Natural killer cell (primary cell): ENCODE data around the gene GPC1. TPM values are rescaled to one million over a fixed set of nuclear protein-coding genes. Genes with fewer than 3 reads are reported as not detected.

Source experiments
- ATAC-seq, 3 donors: fragments of 150-1000 bp in 2 of 3; fragments of 200-7000 bp in 1 of 3; cut with Tn5 transposase; 1 replicate in 1 of 3; 2 replicates in 2 of 3; pipeline ENCODE4 v1.10.0; 2021; ENCODE audit warnings: mild to moderate bottlenecking in 2 of 3, moderate library complexity in 2 of 3
- DNase-seq, 2 donors: peaks; one replicate each; pipeline versions ENCODE4 v3.0.0 to v3.0.0-alpha.2; 2013 to 2021; ENCODE audit warnings: mixed read lengths in 1 of 2
- H3K27ac ChIP-seq: one replicate; pipeline ENCODE4 v1.5.1; 2013; ENCODE audit warnings: mild to moderate bottlenecking, low read length
- H3K27me3 ChIP-seq: one replicate; pipeline ENCODE4 v1.6.1; 2013; ENCODE audit warnings: low read length; ENCODE audit not compliant: control insufficient read depth, insufficient read depth
- H3K36me3 ChIP-seq: one replicate; pipeline ENCODE4 v1.6.1; 2013; ENCODE audit warnings: low read length; ENCODE audit not compliant: control insufficient read depth, insufficient read depth
- H3K4me1 ChIP-seq: one replicate; pipeline ENCODE4 v1.6.1; 2013; ENCODE audit warnings: low read length; ENCODE audit not compliant: control insufficient read depth, insufficient read depth
- H3K4me3 ChIP-seq: one replicate; pipeline ENCODE4 v1.5.1; 2013; ENCODE audit warnings: low read length
- H3K9me3 ChIP-seq: one replicate; pipeline ENCODE4 v1.6.1; 2013; ENCODE audit warnings: low read length; ENCODE audit not compliant: control insufficient read depth, insufficient read depth
- H3K27ac Mint-ChIP-seq, 2 donors: one replicate each; pipeline ENCODE4 v1.8.0; 2022; ENCODE audit warnings: mild to moderate bottlenecking in 2 of 2, mixed read lengths in 2 of 2, moderate library complexity in 1 of 2
- H3K27me3 Mint-ChIP-seq, 2 donors: one replicate each; pipeline ENCODE4 v1.8.0; 2022; ENCODE audit warnings: low read depth in 2 of 2, mixed read lengths in 2 of 2
- H3K36me3 Mint-ChIP-seq: one replicate; pipeline ENCODE4 v1.8.0; 2022; ENCODE audit warnings: mixed read lengths
- H3K4me1 Mint-ChIP-seq, 2 donors: one replicate each; pipeline ENCODE4 v1.8.0; 2022; ENCODE audit warnings: mixed read lengths in 2 of 2
- H3K4me3 Mint-ChIP-seq: one replicate; pipeline ENCODE4 v1.8.0; 2022; ENCODE audit warnings: mild to moderate bottlenecking, moderate library complexity, mixed read lengths
- H3K9me3 Mint-ChIP-seq, 2 donors: one replicate each; pipeline ENCODE4 v1.8.0; 2022; ENCODE audit warnings: mixed read lengths in 2 of 2
- CTCF ChIP-seq: fragments of 200-600 bp; IDR thresholded peaks from one replicate; pipeline ENCODE4 v1.8.0; 2022; ENCODE audit warnings: antibody characterized with exemption
- WGBS: methylation state at CpG from one replicate; pipeline ENCODE4 v1.1.7; 2013; ENCODE audit warnings: missing lambda C conversion rate; ENCODE audit not compliant: insufficient coverage; 5-methylcytosine and 5-hydroxymethylcytosine counted together
- intact Hi-C: fragments of 100-400 bp; cut with micrococcal nuclease; formaldehyde crosslinking; loops from one replicate; pipeline ENCODE4 v1.14.2; 2022
- total RNA-seq, 4 donors: library from RNA; stranded (reverse); fragments of 120-200 nt in 1 of 4; gene quantifications; one replicate each; pipeline versions ENCODE4 v1.2.3 to v1.2.4, GENCODE V29; 2013 to 2022

GPC1 gene
- total RNA-seq, 3 donors from 2014 or later (not counting 1 experiment from before 2014, with no cell fraction given): 0.79 to 1.4 (median 0.94) TPM

GRCh38 chr2:240390091-240391073 is 45.1 kb upstream of the GPC1 start:
- no peaks in the 10 kb centered on the region for H3K36me3 Mint-ChIP-seq
- intact Hi-C loops: no loop called here
- H3K4me3 ChIP-seq: no peak overlapping the region
- H3K4me1 ChIP-seq: peaks cover 10% of the 10 kb centered on the region
- ATAC-seq: no peak
- no peak for DNase-seq
- no peaks in the 10 kb centered on the region for H3K27me3 Mint-ChIP-seq
- no peak overlapping the region for H3K4me3 Mint-ChIP-seq
- H3K27ac ChIP-seq: no peak overlapping the region
- no peaks in the 10 kb centered on the region for H3K9me3 Mint-ChIP-seq
- H3K27me3 ChIP-seq: no peaks in the 10 kb centered on the region
- WGBS: 80% methylated on average over 28 of the region's 28 CpGs
- no peak for TF ChIP-seq CTCF
- peaks cover 7 to 9% of the 10 kb centered on the region in 2 donors for H3K4me1 Mint-ChIP-seq
- H3K9me3 ChIP-seq: no peaks in the 10 kb centered on the region
- no peak overlapping the region for H3K27ac Mint-ChIP-seq
- no peaks in the 10 kb centered on the region for H3K36me3 ChIP-seq

- Mint-ChIP-seq H3K9me3 (no peaks in the 10 kb centered on the region), H3K4me3 (no peak overlapping the region), H3K4me1 (peaks cover 7 to 9% of the 10 kb centered on the region in 2 donors), H3K27ac (no peak overlapping the region), H3K27me3 (no peaks in the 10 kb centered on the region), H3K36me3 (no peaks in the 10 kb centered on the region)
- Histone ChIP-seq H3K36me3 (no peaks in the 10 kb centered on the region), H3K27me3 (no peaks in the 10 kb centered on the region), H3K9me3 (no peaks in the 10 kb centered on the region), H3K4me1 (peaks cover 10% of the 10 kb centered on the region), H3K27ac (no peak overlapping the region), H3K4me3 (no peak overlapping the region)
- intact Hi-C loops: no loop called here
- no peak for ATAC-seq
- no peak for DNase-seq
- 84% methylated on average over 25 of the region's 25 CpGs for WGBS
- no peak for TF ChIP-seq CTCF
These were observed 44.1 kb upstream of the GPC1 start for GRCh38 chr2:240391111-240392051.

GRCh38 chr2:240392084-240392947 is 43.1 kb upstream of the GPC1 start:
- Histone ChIP-seq H3K4me3 (no peak overlapping the region), H3K27ac (no peak overlapping the region), H3K27me3 (no peaks in the 10 kb centered on the region), H3K36me3 (no peaks in the 10 kb centered on the region), H3K4me1 (peaks cover 10% of the 10 kb centered on the region), H3K9me3 (no peaks in the 10 kb centered on the region)
- H3K4me1 Mint-ChIP-seq: peaks cover 7 to 9% of the 10 kb centered on the region in 2 donors
- no peak for TF ChIP-seq CTCF
- H3K27ac Mint-ChIP-seq: peak overlapping the region in 1 of 2 donors; percentile 83
- H3K4me3 Mint-ChIP-seq: peak overlapping the region; percentile 9
- intact Hi-C loops: no loop called here
- H3K27me3 Mint-ChIP-seq: no peaks in the 10 kb centered on the region
- DNase-seq (peak in 1 of 2 donors; percentile 16), ATAC-seq (peak in 2 of 3 donors; percentile 44 to 49)
- no peaks in the 10 kb centered on the region for H3K36me3 Mint-ChIP-seq
- H3K9me3 Mint-ChIP-seq: no peaks in the 10 kb centered on the region
- WGBS: 66% methylated on average over 31 of the region's 31 CpGs
